ENCODE data around the gene MFN2.

The MFN2 gene

DNA sequence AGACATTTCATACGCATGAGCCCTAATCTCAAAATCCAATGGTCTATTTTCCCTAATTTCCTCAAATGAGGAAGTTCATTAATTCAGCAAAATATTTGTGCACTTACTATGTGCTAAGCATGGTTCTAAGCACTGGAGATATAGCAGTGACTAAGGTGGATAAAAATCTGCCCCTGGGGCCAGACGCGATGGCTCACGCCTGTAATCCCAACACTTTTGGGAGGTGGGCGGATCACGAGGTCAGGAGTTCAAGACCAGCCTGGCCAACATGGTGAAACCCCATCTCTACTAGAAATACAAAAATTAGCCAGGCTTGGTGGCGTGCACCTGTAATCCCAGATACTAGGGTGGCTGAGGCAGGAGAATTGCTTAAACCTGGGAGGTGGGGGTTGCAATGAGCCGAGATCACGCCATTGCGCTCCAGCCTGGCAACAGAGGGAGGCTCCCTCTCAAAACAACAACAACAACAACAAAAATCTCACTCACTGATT is 34.8 kb downstream of the MFN2 start:
- intact Hi-C loops (cut with DNase I; ENCODE audit: low total_unique reads) = no loop called here
- TF ChIP-seq CTCF (IDR thresholded peaks at IDR 0.05) = no peak
- no peak overlapping the region for H3K4me3 ChIP-seq
- peaks cover 22 to 47% (median 29%) of the 10 kb centered on the region in 3 donors for H3K36me3 ChIP-seq
- H3K27me3 ChIP-seq = no peaks in the 10 kb centered on the region
- DNase-seq = no peak
- H3K4me1 ChIP-seq = peaks cover 0 to 8% (median 4%) of the 10 kb centered on the region in 4 donors
- no peaks in the 10 kb centered on the region for H3K9me3 ChIP-seq
- H3K27ac ChIP-seq = no peak overlapping the region

DNA sequence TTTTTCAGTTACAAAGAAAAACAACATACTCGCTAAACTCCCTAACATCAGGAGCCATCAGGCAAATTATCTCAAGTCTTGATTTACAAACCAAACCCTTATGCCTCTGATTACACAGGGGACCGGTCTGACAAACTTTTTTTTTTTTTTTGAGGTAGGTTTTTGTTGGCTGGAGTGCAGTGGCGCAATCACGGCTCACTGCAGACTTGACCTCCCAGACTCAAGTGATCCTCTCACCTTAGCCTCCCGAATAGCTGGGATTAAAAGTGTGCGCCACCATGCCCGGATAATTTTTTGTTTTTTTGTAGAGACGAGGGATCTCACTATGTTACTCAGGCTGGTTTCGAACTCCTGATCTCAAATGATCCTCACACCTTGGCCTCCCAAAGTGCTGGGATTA is 35.3 kb downstream of the MFN2 start:
- no peak for DNase-seq
- TF ChIP-seq CTCF (IDR thresholded peaks at IDR 0.05) = no peak
- peaks cover 18 to 43% (median 24%) of the 10 kb centered on the region in 3 donors for H3K36me3 ChIP-seq
- H3K4me1 ChIP-seq = peaks cover 0 to 13% (median 8%) of the 10 kb centered on the region in 4 donors
- H3K27me3 ChIP-seq = no peaks in the 10 kb centered on the region
- H3K9me3 ChIP-seq = no peaks in the 10 kb centered on the region
- no peak overlapping the region for H3K4me3 ChIP-seq
- no peak overlapping the region for H3K27ac ChIP-seq
- intact Hi-C loops (cut with DNase I; ENCODE audit: low total_unique reads) = no loop called here

GRCh38 chr1:12016182-12016581 is 35.9 kb downstream of the MFN2 start:
- Histone ChIP-seq H3K27me3 (no peaks in the 10 kb centered on the region), H3K36me3 (peaks cover 11 to 36% (median 18%) of the 10 kb centered on the region in 3 donors), H3K27ac (no peak overlapping the region), H3K9me3 (no peaks in the 10 kb centered on the region), H3K4me3 (no peak overlapping the region), H3K4me1 (peaks cover 0 to 16% (median 12%) of the 10 kb centered on the region in 4 donors)
- no peak for DNase-seq
- intact Hi-C loops (cut with DNase I; ENCODE audit: low total_unique reads) = no loop called here
- TF ChIP-seq CTCF (IDR thresholded peaks at IDR 0.05) = no peak

GRCh38 chr1:12019858-12020509 is 39.7 kb downstream of the MFN2 start:
- H3K36me3 ChIP-seq = peaks cover 10 to 34% (median 21%) of the 10 kb centered on the region in 3 donors
- no peak for DNase-seq
- peak overlapping the region; percentile 83 to 95 for H3K4me3 ChIP-seq
- no peak for TF ChIP-seq CTCF (IDR thresholded peaks at IDR 0.05)
- no peaks in the 10 kb centered on the region for H3K27me3 ChIP-seq
- peak overlapping the region; percentile 75 to 87 for H3K27ac ChIP-seq
- H3K9me3 ChIP-seq = no peaks in the 10 kb centered on the region
- peaks cover 0 to 16% (median 12%) of the 10 kb centered on the region in 4 donors for H3K4me1 ChIP-seq
- intact Hi-C loops (cut with DNase I; ENCODE audit: low total_unique reads) = no loop called here

DNA sequence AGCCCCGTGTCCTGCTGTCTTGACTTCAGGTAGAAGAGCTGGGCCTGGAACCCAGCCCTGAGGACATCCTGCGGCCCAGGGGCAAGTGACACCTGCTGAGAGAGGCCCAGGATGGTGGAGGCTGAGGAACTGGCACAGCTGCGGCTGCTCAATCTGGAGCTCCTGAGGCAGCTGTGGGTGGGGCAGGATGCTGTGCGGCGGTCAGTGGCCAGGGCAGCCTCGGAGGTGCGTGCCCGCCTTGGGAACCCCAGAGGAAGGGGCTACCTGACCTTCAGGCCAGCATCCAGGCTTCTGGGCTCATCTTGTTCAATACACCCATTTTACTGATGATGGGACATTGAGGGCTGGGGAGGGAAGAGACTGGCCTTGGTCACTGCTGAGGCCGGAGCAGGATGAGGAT is 41.4 kb downstream of the MFN2 start:
- no peak overlapping the region for H3K27ac ChIP-seq
- no peak for DNase-seq
- no peaks in the 10 kb centered on the region for H3K27me3 ChIP-seq
- peaks cover 0 to 16% (median 12%) of the 10 kb centered on the region in 4 donors for H3K4me1 ChIP-seq
- no peak for TF ChIP-seq CTCF (IDR thresholded peaks at IDR 0.05)
- no peak overlapping the region for H3K4me3 ChIP-seq
- peaks cover 10 to 51% (median 35%) of the 10 kb centered on the region in 3 donors for H3K36me3 ChIP-seq
- H3K9me3 ChIP-seq = no peaks in the 10 kb centered on the region
- intact Hi-C loops (cut with DNase I; ENCODE audit: low total_unique reads) = no loop called here
